ENCODE results near the gene SUCLG1. TPM values are rescaled to one million over a fixed set of nuclear protein-coding genes. Genes with fewer than 3 reads are reported as not detected.

Gene SUCLG1
- total RNA-seq, 1 experiment from 2014 or later, result 83.4 TPM

DNA sequence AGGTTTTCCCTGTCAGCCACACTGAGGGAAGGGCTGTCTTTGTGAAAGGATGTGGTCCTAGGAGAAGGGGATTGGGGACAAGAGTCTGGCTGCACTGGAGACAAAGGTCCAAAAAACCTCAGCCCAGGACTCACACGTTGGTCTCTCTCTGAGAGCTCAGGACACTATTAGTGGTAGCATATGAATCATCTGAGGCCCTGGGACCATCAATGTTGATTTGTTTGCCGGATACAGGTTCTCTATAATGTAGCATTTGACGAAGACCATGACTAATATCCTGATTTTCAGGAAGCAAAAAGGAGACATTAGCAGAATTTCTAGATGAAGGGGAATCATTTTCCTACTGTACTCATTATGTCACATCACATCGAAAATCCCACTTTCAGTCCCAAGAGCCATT lies 35.0 kb upstream of the SUCLG1 start:
- ChIA-PET POLR2A (ENCODE audit: unreplicated experiment) (no interaction called here), CTCF (interaction anchor here (0.9 kb wide), 1 partner anchor 61 kb away, joined by 4 read pairs; no protein-coding TSS in a partner anchor)
- no TSS peak for BruUV-seq (replicated peaks)
- H3K9ac ChIP-seq (ENCODE audit: low read length), result peak overlapping the region; percentile 24; the same call in 1 of the 2 replicates
- no peaks in the 10 kb centered on the region for H3K9me3 ChIP-seq (ENCODE audit: low read length)
- H4K20me1 ChIP-seq (ENCODE audit: low read length), result no peaks in the 10 kb centered on the region
- H3K27me3 ChIP-seq (ENCODE audit: low read length), result no peaks in the 10 kb centered on the region
- H2AFZ ChIP-seq (ENCODE audit: low read length), result peak overlapping the region; percentile 48; the same call in 1 of the 2 replicates
- ATAC-seq (peak; percentile 75), DNase-seq (peak; percentile 64)
- no peak overlapping the region for H3K4me3 ChIP-seq (ENCODE audit: low read length)
- peak overlapping the region; percentile 77 for H3K27ac ChIP-seq (ENCODE audit: low read length)
- intact Hi-C loops (cut with micrococcal nuclease), result loop anchor here (1.0 to 10.0 kb wide), 3 partner anchors 371 to 801 kb away; no protein-coding TSS in a partner anchor
- H3K9me2 ChIP-seq (replicated peaks; ENCODE audit: low read length), result no peaks in the 10 kb centered on the region
- H3K4me1 ChIP-seq (ENCODE audit: insufficient read depth, low read length), result peaks cover 18% of the 10 kb centered on the region
- no peak for TF ChIP-seq EZH2phosphoT487 (IDR thresholded peaks at IDR 0.05; ENCODE audit: borderline replicate concordance, low read length)
- TF ChIP-seq, protein P1, sequence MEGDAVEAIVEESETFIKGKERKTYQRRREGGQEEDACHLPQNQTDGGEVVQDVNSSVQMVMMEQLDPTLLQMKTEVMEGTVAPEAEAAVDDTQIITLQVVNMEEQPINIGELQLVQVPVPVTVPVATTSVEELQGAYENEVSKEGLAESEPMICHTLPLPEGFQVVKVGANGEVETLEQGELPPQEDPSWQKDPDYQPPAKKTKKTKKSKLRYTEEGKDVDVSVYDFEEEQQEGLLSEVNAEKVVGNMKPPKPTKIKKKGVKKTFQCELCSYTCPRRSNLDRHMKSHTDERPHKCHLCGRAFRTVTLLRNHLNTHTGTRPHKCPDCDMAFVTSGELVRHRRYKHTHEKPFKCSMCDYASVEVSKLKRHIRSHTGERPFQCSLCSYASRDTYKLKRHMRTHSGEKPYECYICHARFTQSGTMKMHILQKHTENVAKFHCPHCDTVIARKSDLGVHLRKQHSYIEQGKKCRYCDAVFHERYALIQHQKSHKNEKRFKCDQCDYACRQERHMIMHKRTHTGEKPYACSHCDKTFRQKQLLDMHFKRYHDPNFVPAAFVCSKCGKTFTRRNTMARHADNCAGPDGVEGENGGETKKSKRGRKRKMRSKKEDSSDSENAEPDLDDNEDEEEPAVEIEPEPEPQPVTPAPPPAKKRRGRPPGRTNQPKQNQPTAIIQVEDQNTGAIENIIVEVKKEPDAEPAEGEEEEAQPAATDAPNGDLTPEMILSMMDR (conservative IDR thresholded peaks at IDR 0.05; ENCODE audit: low read depth, low read length), result no peak
- TF ChIP-seq EZH2 (IDR thresholded peaks at IDR 0.05; ENCODE audit: low read length, unreplicated experiment), result no peak
- H3K36me3 ChIP-seq (ENCODE audit: low read depth, low read length), result no peaks in the 10 kb centered on the region
- no peaks in the 10 kb centered on the region for H3K79me2 ChIP-seq (ENCODE audit: low read length)
- H3K4me2 ChIP-seq (ENCODE audit: low read length), result peak overlapping the region; percentile 52
- H3F3A ChIP-seq (ENCODE audit: low read length, unreplicated experiment), result no peaks in the 10 kb centered on the region

DNA sequence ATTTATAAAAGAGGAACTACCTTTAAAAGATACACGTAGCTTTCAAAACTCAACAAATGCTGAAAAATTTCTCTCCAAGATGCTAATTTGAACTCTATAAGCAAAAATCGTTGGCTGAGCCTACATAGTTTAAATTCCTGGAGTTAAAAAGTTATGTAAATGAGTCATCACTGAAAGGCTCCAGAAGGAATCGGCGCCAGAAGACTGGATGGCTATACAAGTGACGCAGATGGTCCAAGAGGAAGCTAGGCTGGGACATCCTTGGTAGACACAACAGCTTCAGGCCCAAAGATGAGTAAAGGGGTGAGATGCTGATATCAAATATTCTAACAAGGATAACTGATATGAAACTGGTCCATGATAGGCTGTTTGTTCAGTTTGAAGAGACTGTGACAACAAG lies 34.4 kb upstream of the SUCLG1 start:
- no TSS peak for BruUV-seq (replicated peaks)
- Histone ChIP-seq H3K27me3 (ENCODE audit: low read length) (no peaks in the 10 kb centered on the region), H3K79me2 (ENCODE audit: low read length) (no peaks in the 10 kb centered on the region), H4K20me1 (ENCODE audit: low read length) (no peaks in the 10 kb centered on the region), H3K9ac (ENCODE audit: low read length) (peak overlapping the region; percentile 24; the same call in 1 of the 2 replicates), H3K27ac (ENCODE audit: low read length) (peak overlapping the region; percentile 77), H3K9me3 (ENCODE audit: low read length) (no peaks in the 10 kb centered on the region), H3K4me3 (ENCODE audit: low read length) (no peak overlapping the region), H3K36me3 (ENCODE audit: low read depth, low read length) (no peaks in the 10 kb centered on the region), H3K4me1 (ENCODE audit: insufficient read depth, low read length) (peaks cover 18% of the 10 kb centered on the region), H3K9me2 (replicated peaks; ENCODE audit: low read length) (no peaks in the 10 kb centered on the region), H3K4me2 (ENCODE audit: low read length) (peak overlapping the region; percentile 52), H2AFZ (ENCODE audit: low read length) (no peak overlapping the region; the same call in 1 of the 2 replicates), H3F3A (ENCODE audit: low read length, unreplicated experiment) (no peaks in the 10 kb centered on the region)
- CTCF ChIA-PET, result interaction anchor here (0.9 kb wide), 1 partner anchor 61 kb away, joined by 4 read pairs; no protein-coding TSS in a partner anchor
- DNase-seq (peak; percentile 80), ATAC-seq (peak; percentile 76)
- intact Hi-C loops (cut with micrococcal nuclease), result loop anchor here (10.0 kb wide), 1 partner anchor 801 kb away; no protein-coding TSS in a partner anchor
- POLR2A ChIA-PET (ENCODE audit: unreplicated experiment), result no interaction called here
- no peak for TF ChIP-seq EZH2phosphoT487 (IDR thresholded peaks at IDR 0.05; ENCODE audit: borderline replicate concordance, low read length)
- no peak for TF ChIP-seq EZH2 (IDR thresholded peaks at IDR 0.05; ENCODE audit: low read length, unreplicated experiment)
- TF ChIP-seq, protein P1 (conservative IDR thresholded peaks at IDR 0.05; ENCODE audit: low read depth, low read length), result no peak

DNA sequence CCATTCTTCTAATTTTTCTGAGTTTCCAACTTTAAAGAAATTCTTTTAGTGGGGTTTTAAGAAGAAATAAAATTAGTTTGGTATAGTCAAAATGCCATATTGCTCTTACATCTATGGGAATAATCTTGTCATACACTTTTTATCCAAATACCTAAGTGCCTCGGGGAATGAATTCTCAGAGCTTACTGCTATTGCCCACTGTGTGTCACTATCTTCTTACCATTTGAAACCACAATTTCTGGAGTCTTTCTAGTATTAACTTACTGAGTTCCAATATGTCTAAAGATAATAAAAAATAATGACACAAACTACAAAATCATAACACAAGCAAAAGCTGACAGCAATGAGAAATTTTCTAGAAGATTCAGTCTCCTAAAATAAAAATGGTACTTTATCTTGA lies 33.5 kb upstream of the SUCLG1 start:
- H3K4me2 ChIP-seq (ENCODE audit: low read length), result no peak overlapping the region
- TF ChIP-seq, protein P1 (conservative IDR thresholded peaks at IDR 0.05; ENCODE audit: low read depth, low read length), result peak; percentile 38; the same call in 1 of the 2 replicates
- TF ChIP-seq EZH2 (IDR thresholded peaks at IDR 0.05; ENCODE audit: low read length, unreplicated experiment) (no peak), EZH2phosphoT487 (IDR thresholded peaks at IDR 0.05; ENCODE audit: borderline replicate concordance, low read length) (no peak)
- H3K27ac ChIP-seq (ENCODE audit: low read length), result no peak overlapping the region
- H3K4me1 ChIP-seq (ENCODE audit: insufficient read depth, low read length), result peaks cover 18% of the 10 kb centered on the region
- no peak overlapping the region for H3K9ac ChIP-seq (ENCODE audit: low read length)
- no peaks in the 10 kb centered on the region for H3K27me3 ChIP-seq (ENCODE audit: low read length)
- no peak for DNase-seq
- no peaks in the 10 kb centered on the region for H3K9me2 ChIP-seq (replicated peaks; ENCODE audit: low read length)
- H4K20me1 ChIP-seq (ENCODE audit: low read length), result no peaks in the 10 kb centered on the region
- H2AFZ ChIP-seq (ENCODE audit: low read length), result no peak overlapping the region
- H3K79me2 ChIP-seq (ENCODE audit: low read length), result no peaks in the 10 kb centered on the region
- intact Hi-C loops (cut with micrococcal nuclease), result loop anchor here (10.0 kb wide), 1 partner anchor 802 kb away; no protein-coding TSS in a partner anchor
- H3K36me3 ChIP-seq (ENCODE audit: low read depth, low read length), result no peaks in the 10 kb centered on the region
- POLR2A ChIA-PET (ENCODE audit: unreplicated experiment), result no interaction called here
- no TSS peak for BruUV-seq (replicated peaks)
- no peaks in the 10 kb centered on the region for H3K9me3 ChIP-seq (ENCODE audit: low read length)
- no peaks in the 10 kb centered on the region for H3F3A ChIP-seq (ENCODE audit: low read length, unreplicated experiment)
- CTCF ChIA-PET, result no interaction called here
- H3K4me3 ChIP-seq (ENCODE audit: low read length), result no peak overlapping the region
- ATAC-seq, result no peak
